WERI-Rb-1 (cell line): ENCODE measurements around the gene CYP2F1.

Experiments used
- DNase-seq: peaks from one replicate; pipeline ENCODE4 v3.0.0-alpha.2; 2020
- H3K27ac ChIP-seq: fragments of 250-450 bp; sonication (Bioruptor Pico); 2 replicates; pipeline ENCODE4 v1.5.1; 2020; ENCODE audit warnings: mild to moderate bottlenecking, moderate library complexity
- H3K27me3 ChIP-seq: fragments of 250-450 bp; sonication (Bioruptor Pico); 2 replicates; pipeline ENCODE4 v1.5.1; 2021; ENCODE audit warnings: mild to moderate bottlenecking, low read depth, moderate library complexity; ENCODE audit not compliant: insufficient read depth, severe bottlenecking
- H3K36me3 ChIP-seq: fragments of 250-450 bp; sonication (Bioruptor Pico); 2 replicates; pipeline ENCODE4 v1.5.1; 2020; ENCODE audit warnings: mild to moderate bottlenecking, moderate library complexity
- H3K4me3 ChIP-seq: 2 replicates; pipeline ENCODE4 v1.5.1; 2011; ENCODE audit warnings: low read depth, mild to moderate bottlenecking, control low read depth, low read length
- H3K9me3 ChIP-seq: fragments of 250-450 bp; sonication (Bioruptor Pico); 2 replicates; pipeline ENCODE4 v1.5.1; 2021; ENCODE audit warnings: mild to moderate bottlenecking, moderate library complexity; ENCODE audit not compliant: severe bottlenecking
- CTCF ChIP-seq: IDR thresholded peaks from 2 replicates; pipeline ENCODE4 v1.5.1; 2011; ENCODE audit warnings: low read depth, mild to moderate bottlenecking, control low read depth, inconsistent platforms, low read length

CYP2F1 gene

GRCh38 chr19:41114132-41114531, at the start of gene CYP2F1:
Gene CYP2F1, plus strand, starts transcription at chr19:41114432. Its CDS starts 1,757 bp downstream, at chr19:41116189.
- TF ChIP-seq CTCF: no peak
- H3K4me3 ChIP-seq: no peak within 1 kb of the TSS
- H3K27ac ChIP-seq: no peak within 1 kb of the TSS
- no peak for DNase-seq
- H3K27me3 ChIP-seq: no peaks in the 10 kb centered on the region
- H3K36me3 ChIP-seq: no peaks in the 10 kb centered on the region
- peaks cover 4% of the 10 kb centered on the region for H3K9me3 ChIP-seq

GRCh38 chr19:41064974-41065569, 49.2 kb upstream of the CYP2F1 start:
- no peaks in the 10 kb centered on the region for H3K36me3 ChIP-seq
- no peak for DNase-seq

GRCh38 chr19:41076286-41076685, 37.9 kb upstream of the CYP2F1 start:
- Histone ChIP-seq H3K36me3 (no peaks in the 10 kb centered on the region), H3K9me3 (peaks cover 5% of the 10 kb centered on the region), H3K4me3 (no peak overlapping the region), H3K27ac (no peak overlapping the region), H3K27me3 (no peaks in the 10 kb centered on the region)
- DNase-seq: no peak
- no peak for TF ChIP-seq CTCF

More at GRCh38 chr19:41064974-41065569, 49.2 kb upstream of the CYP2F1 start:
- H3K4me3 ChIP-seq: no peak overlapping the region
- TF ChIP-seq CTCF: no peak
- peaks cover 3% of the 10 kb centered on the region for H3K27me3 ChIP-seq
- no peak overlapping the region for H3K27ac ChIP-seq
- no peaks in the 10 kb centered on the region for H3K9me3 ChIP-seq

GRCh38 chr19:41083516-41083915, 30.7 kb upstream of the CYP2F1 start:
- no peaks in the 10 kb centered on the region for H3K27me3 ChIP-seq
- TF ChIP-seq CTCF: no peak
- DNase-seq: no peak
- H3K36me3 ChIP-seq: no peaks in the 10 kb centered on the region
- no peak overlapping the region for H3K27ac ChIP-seq
- H3K9me3 ChIP-seq: peaks cover 5% of the 10 kb centered on the region
- H3K4me3 ChIP-seq: no peak overlapping the region

- Histone ChIP-seq H3K4me3 (no peak overlapping the region), H3K27me3 (no peaks in the 10 kb centered on the region), H3K36me3 (no peaks in the 10 kb centered on the region), H3K9me3 (no peaks in the 10 kb centered on the region), H3K27ac (no peak overlapping the region)
- DNase-seq: peak; percentile 11
- no peak for TF ChIP-seq CTCF
Measured at GRCh38 chr19:41085748-41086415, 28.4 kb upstream of the CYP2F1 start.
